Iris pigment epithelial cell (primary cell): ENCODE results near the gene NUDCD3.
A peak's percentile ranks its signal among the peaks of the same experiment; 100 is the strongest.

Experiments used
- DNase-seq: peaks from one replicate; pipeline ENCODE4 v3.0.0-alpha.2; 2011; ENCODE audit warnings: low read depth

Gene NUDCD3

GRCh38 chr7:44477938-44478337 is 12.5 kb downstream of the NUDCD3 start:
- no peak for DNase-seq

GRCh38 chr7:44477063-44477830 is 13.2 kb downstream of the NUDCD3 start:
- peak; percentile 91 for DNase-seq

- DNase-seq: no peak
These were observed 14.1 kb downstream of the NUDCD3 start for GRCh38 chr7:44476313-44476712.

GRCh38 chr7:44473295-44473694 is 17.2 kb downstream of the NUDCD3 start:
- DNase-seq: peak; percentile 77

- DNase-seq: no peak
These were observed 17.6 kb downstream of the NUDCD3 start for GRCh38 chr7:44472843-44473242.

GRCh38 chr7:44471850-44472249 is 18.6 kb downstream of the NUDCD3 start:
- peak; percentile 23 for DNase-seq

- no peak for DNase-seq
These were observed 19.0 kb downstream of the NUDCD3 start for GRCh38 chr7:44471436-44471835.

- DNase-seq: no peak
These were observed 19.7 kb downstream of the NUDCD3 start for GRCh38 chr7:44470628-44471245.

- DNase-seq: peak; percentile 79
These were observed 20.4 kb downstream of the NUDCD3 start for GRCh38 chr7:44470135-44470479.

- no peak for DNase-seq
These were observed 20.9 kb downstream of the NUDCD3 start for GRCh38 chr7:44469461-44470134.

- no peak for DNase-seq
These were observed 23.3 kb downstream of the NUDCD3 start for GRCh38 chr7:44467217-44467548.

GRCh38 chr7:44466300-44467216 is 23.9 kb downstream of the NUDCD3 start:
- peak; percentile 85 for DNase-seq

GRCh38 chr7:44465490-44465889 is 25.0 kb downstream of the NUDCD3 start:
- DNase-seq: no peak

- peak; percentile 35 for DNase-seq
These were observed 27.2 kb downstream of the NUDCD3 start for GRCh38 chr7:44463169-44463808.

GRCh38 chr7:44461387-44461786 is 29.1 kb downstream of the NUDCD3 start:
- peak; percentile 82 for DNase-seq

- no peak for DNase-seq
These were observed 30.1 kb downstream of the NUDCD3 start for GRCh38 chr7:44460325-44460724.

GRCh38 chr7:44455155-44455554 is 35.3 kb downstream of the NUDCD3 start:
- no peak for DNase-seq

GRCh38 chr7:44454348-44454747 is 36.1 kb downstream of the NUDCD3 start:
- no peak for DNase-seq

- DNase-seq: no peak
These were observed 39.3 kb downstream of the NUDCD3 start for GRCh38 chr7:44451123-44451522.

GRCh38 chr7:44449584-44449928 is 40.9 kb downstream of the NUDCD3 start:
- no peak for DNase-seq

- DNase-seq: no peak
These were observed 41.4 kb downstream of the NUDCD3 start for GRCh38 chr7:44448922-44449583.
